HepG2 (cell line): ENCODE measurements around the gene GATAD2B. TPM values are rescaled to one million over a fixed set of nuclear protein-coding genes. Genes with fewer than 3 reads are reported as not detected.
A peak's percentile ranks its signal among the peaks of the same experiment; 100 is the strongest.

Source experiments
- CBFB ChIP-seq: sonication (generic); formaldehyde crosslinking; IDR thresholded peaks from 2 replicates; pipeline ENCODE4 v1.4.0; 2020; ENCODE audit warnings: missing genetic modification reagents
- DMAP1 ChIP-seq: IDR thresholded peaks from 2 replicates; pipeline ENCODE4 v1.6.1; 2016
- HDAC1 ChIP-seq: sonication (generic); formaldehyde crosslinking; IDR thresholded peaks from 2 replicates; pipeline ENCODE4 v1.5.1; 2020; ENCODE audit warnings: mild to moderate bottlenecking, missing genetic modification reagents
- HIVEP1 ChIP-seq: sonication (generic); formaldehyde crosslinking; IDR thresholded peaks from 2 replicates; pipeline ENCODE4 v1.4.0; 2020; ENCODE audit warnings: mild to moderate bottlenecking, missing genetic modification reagents
- HMGA1 ChIP-seq: sonication (generic); formaldehyde crosslinking; conservative IDR thresholded peaks from 2 replicates; pipeline ENCODE4 v1.4.0; 2020; ENCODE audit warnings: missing genetic modification reagents
- MEIS2 ChIP-seq: sonication (generic); formaldehyde crosslinking; IDR thresholded peaks from 2 replicates; pipeline ENCODE4 v1.9.0; 2021; ENCODE audit warnings: mild to moderate bottlenecking, missing genetic modification reagents
- NCOA2 ChIP-seq: sonication (generic); formaldehyde crosslinking; IDR thresholded peaks from 2 replicates; pipeline ENCODE4 v1.8.0; 2022; ENCODE audit warnings: inconsistent platforms
- NFE2 ChIP-seq: sonication (generic); formaldehyde crosslinking; IDR thresholded peaks from 2 replicates; pipeline ENCODE4 v1.4.0; 2020; ENCODE audit warnings: missing genetic modification reagents
- PAWR ChIP-seq: sonication (generic); formaldehyde crosslinking; IDR thresholded peaks from 2 replicates; pipeline ENCODE4 v1.4.0; 2020; ENCODE audit warnings: missing genetic modification reagents, mild to moderate bottlenecking, borderline replicate concordance
- SNAI1 ChIP-seq: sonication (generic); formaldehyde crosslinking; IDR thresholded peaks from 2 replicates; pipeline ENCODE4 v1.5.0; 2020; ENCODE audit warnings: mild to moderate bottlenecking, missing genetic modification reagents, borderline replicate concordance
- SP2 ChIP-seq: sonication (generic); formaldehyde crosslinking; IDR thresholded peaks from 2 replicates; pipeline ENCODE4 v1.5.1; 2020; ENCODE audit warnings: mild to moderate bottlenecking, missing genetic modification reagents
- STAG1 ChIP-seq: sonication (generic); formaldehyde crosslinking; IDR thresholded peaks from 2 replicates; pipeline ENCODE4 v1.4.0; 2020; ENCODE audit warnings: missing genetic modification reagents
- ZBTB1 ChIP-seq: sonication (generic); formaldehyde crosslinking; IDR thresholded peaks from 2 replicates; pipeline ENCODE4 v1.4.0; 2020; ENCODE audit warnings: missing genetic modification reagents, borderline replicate concordance
- ZNF350 ChIP-seq: sonication (generic); formaldehyde crosslinking; IDR thresholded peaks from 2 replicates; pipeline ENCODE4 v1.4.0; 2020; ENCODE audit warnings: mild to moderate bottlenecking, low read depth, missing genetic modification reagents, borderline replicate concordance
- ZNF569 ChIP-seq: sonication (generic); formaldehyde crosslinking; IDR thresholded peaks from 2 replicates; pipeline ENCODE4 v1.5.0; 2020; ENCODE audit warnings: mild to moderate bottlenecking, missing genetic modification reagents, moderate library complexity, borderline replicate concordance
- polyA plus RNA-seq, 8 experiments: library from polyadenylated mRNA; depleted of rRNA in 3 of 8; stranded (reverse) in 7 of 8; unstranded in 1 of 8; fragments of >200 nt; fragmentation: Illumina TruSeq in 4 of 8; extraction: Trizol in 4 of 8; gene quantifications; 2 replicates each; pipeline versions ENCODE4 v1.2.1 to v1.2.3, GENCODE V29; 2011 to 2016; ENCODE audit warnings: low read depth in 4 of 8, missing spikeins in 1 of 8, mixed read lengths in 1 of 8; ENCODE audit not compliant: insufficient read depth in 1 of 8
- total RNA-seq, 5 experiments: library from RNA; depleted of rRNA; stranded (reverse); fragments of >200 nt; fragmentation: Illumina TruSeq; extraction: Trizol; gene quantifications; 2 replicates each; pipeline ENCODE4 v1.2.3, GENCODE V29; 2016; ENCODE audit warnings: low read depth in 1 of 5
- TF ChIP-seq, protein P1 (sequence below): sonication (generic); formaldehyde crosslinking; IDR thresholded peaks from 2 replicates; pipeline ENCODE4 v1.5.0; 2020; ENCODE audit warnings: mild to moderate bottlenecking, missing genetic modification reagents
- TF ChIP-seq, protein P2 (sequence below): sonication (generic); formaldehyde crosslinking; IDR thresholded peaks from 2 replicates; pipeline ENCODE4 v1.4.0; 2020; ENCODE audit warnings: mild to moderate bottlenecking, missing genetic modification reagents
- TF ChIP-seq, protein P3 (sequence below): sonication (generic); formaldehyde crosslinking; IDR thresholded peaks from 2 replicates; pipeline ENCODE4 v1.8.1; 2023; ENCODE audit warnings: missing genetic modification reagents, inconsistent platforms, borderline replicate concordance
- TF ChIP-seq, protein P4 (sequence below): sonication (generic); formaldehyde crosslinking; conservative IDR thresholded peaks from 2 replicates; pipeline ENCODE4 v1.8.0; 2022; ENCODE audit warnings: missing genetic modification reagents
- TF ChIP-seq, protein P5 (sequence below): sonication (generic); formaldehyde crosslinking; IDR thresholded peaks from 2 replicates; pipeline ENCODE4 v1.4.0; 2020; ENCODE audit warnings: missing genetic modification reagents, borderline replicate concordance

Gene GATAD2B
- total and polyA plus RNA-seq, 2 of the 13 experiments (the other 11 are each of a cell fraction or from before 2014, with no cell fraction given): 3.2 to 5.2 TPM

DNA sequence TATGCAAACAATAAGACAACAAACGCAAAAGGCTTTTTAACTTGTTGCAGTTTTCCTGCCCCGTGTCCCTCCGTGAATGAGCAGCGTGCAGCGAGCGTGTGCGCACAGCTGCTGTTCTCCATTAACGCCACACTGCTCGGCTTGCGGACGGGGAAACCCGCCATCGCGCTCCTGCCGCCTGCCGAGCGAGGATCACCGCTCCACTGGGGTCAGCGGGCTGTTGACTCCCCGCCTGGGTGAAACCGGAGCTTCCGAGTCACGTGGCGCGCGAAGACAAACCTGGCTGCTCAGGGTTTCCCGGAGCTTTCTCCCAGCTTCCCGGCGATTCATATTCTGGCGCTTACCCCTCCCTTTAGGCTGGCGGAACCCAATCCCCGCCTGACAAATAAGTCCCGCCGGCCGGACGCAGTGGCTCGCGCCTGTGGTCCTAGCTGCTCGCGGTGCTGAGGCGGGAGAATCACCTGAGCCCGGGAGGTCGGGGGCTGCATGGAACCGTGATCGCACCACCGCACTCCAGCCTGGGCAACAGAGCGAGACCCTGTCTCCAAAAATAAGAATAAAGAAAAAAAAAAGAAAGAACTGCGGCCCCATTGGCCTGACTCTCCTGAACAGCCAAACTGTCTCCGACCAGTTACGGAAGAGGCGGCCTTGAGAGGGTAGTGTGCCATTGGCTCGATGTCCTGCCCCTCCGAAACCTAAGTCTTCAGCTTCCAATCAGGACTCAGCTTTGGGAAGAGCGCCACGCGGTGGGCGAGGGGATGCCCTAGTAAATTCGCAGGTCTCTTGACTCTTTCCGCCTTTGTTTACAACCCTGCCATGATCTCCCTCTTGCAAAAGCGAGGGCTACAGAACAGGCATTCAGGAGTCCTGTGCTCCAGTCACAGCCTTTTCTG, 44.6 kb upstream of the GATAD2B start, which contains the start of gene CREB3L4 (continued):
- TF ChIP-seq HDAC1: peak; percentile 88
- peak; percentile 52 for TF ChIP-seq MEIS2 (CRISPR knock-in tag)
- no peak for TF ChIP-seq SNAI1
- TF ChIP-seq, protein P1, sequence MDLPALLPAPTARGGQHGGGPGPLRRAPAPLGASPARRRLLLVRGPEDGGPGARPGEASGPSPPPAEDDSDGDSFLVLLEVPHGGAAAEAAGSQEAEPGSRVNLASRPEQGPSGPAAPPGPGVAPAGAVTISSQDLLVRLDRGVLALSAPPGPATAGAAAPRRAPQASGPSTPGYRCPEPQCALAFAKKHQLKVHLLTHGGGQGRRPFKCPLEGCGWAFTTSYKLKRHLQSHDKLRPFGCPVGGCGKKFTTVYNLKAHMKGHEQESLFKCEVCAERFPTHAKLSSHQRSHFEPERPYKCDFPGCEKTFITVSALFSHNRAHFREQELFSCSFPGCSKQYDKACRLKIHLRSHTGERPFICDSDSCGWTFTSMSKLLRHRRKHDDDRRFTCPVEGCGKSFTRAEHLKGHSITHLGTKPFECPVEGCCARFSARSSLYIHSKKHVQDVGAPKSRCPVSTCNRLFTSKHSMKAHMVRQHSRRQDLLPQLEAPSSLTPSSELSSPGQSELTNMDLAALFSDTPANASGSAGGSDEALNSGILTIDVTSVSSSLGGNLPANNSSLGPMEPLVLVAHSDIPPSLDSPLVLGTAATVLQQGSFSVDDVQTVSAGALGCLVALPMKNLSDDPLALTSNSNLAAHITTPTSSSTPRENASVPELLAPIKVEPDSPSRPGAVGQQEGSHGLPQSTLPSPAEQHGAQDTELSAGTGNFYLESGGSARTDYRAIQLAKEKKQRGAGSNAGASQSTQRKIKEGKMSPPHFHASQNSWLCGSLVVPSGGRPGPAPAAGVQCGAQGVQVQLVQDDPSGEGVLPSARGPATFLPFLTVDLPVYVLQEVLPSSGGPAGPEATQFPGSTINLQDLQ (CRISPR knock-in tag): peak; percentile 78; the same call in 1 of the 2 replicates
- no peak for TF ChIP-seq HMGA1 (CRISPR knock-in tag)
- TF ChIP-seq, protein P2, sequence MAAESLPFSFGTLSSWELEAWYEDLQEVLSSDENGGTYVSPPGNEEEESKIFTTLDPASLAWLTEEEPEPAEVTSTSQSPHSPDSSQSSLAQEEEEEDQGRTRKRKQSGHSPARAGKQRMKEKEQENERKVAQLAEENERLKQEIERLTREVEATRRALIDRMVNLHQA (CRISPR knock-in tag): no peak
- peak; percentile 29; the same call in 1 of the 2 replicates for TF ChIP-seq STAG1 (CRISPR knock-in tag)
- peak; percentile 94 for TF ChIP-seq SP2 (CRISPR knock-in tag)
- no peak for TF ChIP-seq ZBTB1 (CRISPR knock-in tag)
- TF ChIP-seq, protein P3, sequence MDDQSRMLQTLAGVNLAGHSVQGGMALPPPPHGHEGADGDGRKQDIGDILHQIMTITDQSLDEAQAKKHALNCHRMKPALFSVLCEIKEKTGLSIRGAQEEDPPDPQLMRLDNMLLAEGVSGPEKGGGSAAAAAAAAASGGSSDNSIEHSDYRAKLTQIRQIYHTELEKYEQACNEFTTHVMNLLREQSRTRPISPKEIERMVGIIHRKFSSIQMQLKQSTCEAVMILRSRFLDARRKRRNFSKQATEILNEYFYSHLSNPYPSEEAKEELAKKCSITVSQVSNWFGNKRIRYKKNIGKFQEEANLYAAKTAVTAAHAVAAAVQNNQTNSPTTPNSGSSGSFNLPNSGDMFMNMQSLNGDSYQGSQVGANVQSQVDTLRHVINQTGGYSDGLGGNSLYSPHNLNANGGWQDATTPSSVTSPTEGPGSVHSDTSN: peak; percentile 55; the same call in 1 of the 2 replicates
- no peak for TF ChIP-seq ZNF569
- TF ChIP-seq, protein P4, sequence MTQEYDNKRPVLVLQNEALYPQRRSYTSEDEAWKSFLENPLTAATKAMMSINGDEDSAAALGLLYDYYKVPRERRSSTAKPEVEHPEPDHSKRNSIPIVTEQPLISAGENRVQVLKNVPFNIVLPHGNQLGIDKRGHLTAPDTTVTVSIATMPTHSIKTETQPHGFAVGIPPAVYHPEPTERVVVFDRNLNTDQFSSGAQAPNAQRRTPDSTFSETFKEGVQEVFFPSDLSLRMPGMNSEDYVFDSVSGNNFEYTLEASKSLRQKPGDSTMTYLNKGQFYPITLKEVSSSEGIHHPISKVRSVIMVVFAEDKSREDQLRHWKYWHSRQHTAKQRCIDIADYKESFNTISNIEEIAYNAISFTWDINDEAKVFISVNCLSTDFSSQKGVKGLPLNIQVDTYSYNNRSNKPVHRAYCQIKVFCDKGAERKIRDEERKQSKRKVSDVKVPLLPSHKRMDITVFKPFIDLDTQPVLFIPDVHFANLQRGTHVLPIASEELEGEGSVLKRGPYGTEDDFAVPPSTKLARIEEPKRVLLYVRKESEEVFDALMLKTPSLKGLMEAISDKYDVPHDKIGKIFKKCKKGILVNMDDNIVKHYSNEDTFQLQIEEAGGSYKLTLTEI (CRISPR knock-in tag): no peak
- peak; percentile 58; the same call in 1 of the 2 replicates for TF ChIP-seq NCOA2
- TF ChIP-seq CBFB: no peak
- TF ChIP-seq, protein P5, sequence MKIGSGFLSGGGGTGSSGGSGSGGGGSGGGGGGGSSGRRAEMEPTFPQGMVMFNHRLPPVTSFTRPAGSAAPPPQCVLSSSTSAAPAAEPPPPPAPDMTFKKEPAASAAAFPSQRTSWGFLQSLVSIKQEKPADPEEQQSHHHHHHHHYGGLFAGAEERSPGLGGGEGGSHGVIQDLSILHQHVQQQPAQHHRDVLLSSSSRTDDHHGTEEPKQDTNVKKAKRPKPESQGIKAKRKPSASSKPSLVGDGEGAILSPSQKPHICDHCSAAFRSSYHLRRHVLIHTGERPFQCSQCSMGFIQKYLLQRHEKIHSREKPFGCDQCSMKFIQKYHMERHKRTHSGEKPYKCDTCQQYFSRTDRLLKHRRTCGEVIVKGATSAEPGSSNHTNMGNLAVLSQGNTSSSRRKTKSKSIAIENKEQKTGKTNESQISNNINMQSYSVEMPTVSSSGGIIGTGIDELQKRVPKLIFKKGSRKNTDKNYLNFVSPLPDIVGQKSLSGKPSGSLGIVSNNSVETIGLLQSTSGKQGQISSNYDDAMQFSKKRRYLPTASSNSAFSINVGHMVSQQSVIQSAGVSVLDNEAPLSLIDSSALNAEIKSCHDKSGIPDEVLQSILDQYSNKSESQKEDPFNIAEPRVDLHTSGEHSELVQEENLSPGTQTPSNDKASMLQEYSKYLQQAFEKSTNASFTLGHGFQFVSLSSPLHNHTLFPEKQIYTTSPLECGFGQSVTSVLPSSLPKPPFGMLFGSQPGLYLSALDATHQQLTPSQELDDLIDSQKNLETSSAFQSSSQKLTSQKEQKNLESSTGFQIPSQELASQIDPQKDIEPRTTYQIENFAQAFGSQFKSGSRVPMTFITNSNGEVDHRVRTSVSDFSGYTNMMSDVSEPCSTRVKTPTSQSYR (CRISPR knock-in tag): peak; percentile 26; the same call in 1 of the 2 replicates
- no peak for TF ChIP-seq NFE2 (CRISPR knock-in tag)
- TF ChIP-seq DMAP1 (CRISPR knock-in tag): peak; percentile 82
- peak; percentile 70; the same call in 1 of the 2 replicates for TF ChIP-seq ZNF350 (CRISPR knock-in tag)
- TF ChIP-seq HIVEP1: peak; percentile 96
- no peak for TF ChIP-seq PAWR
